GM21423 (cell line): ENCODE data around the gene DAZAP2.
"Not testable (repeated sequence)": the region's sequence is repeated elsewhere in the genome, so short reads cannot be mapped to it uniquely, and the experiment has no call there.

Source experiments
- ATAC-seq: cut with Tn5 transposase; IDR thresholded peaks from one replicate; pipeline ENCODE4 v1.9.1; 2021; ENCODE audit warnings: mild to moderate bottlenecking, moderate library complexity; ENCODE audit not compliant: unreplicated experiment

DAZAP2 gene

DNA sequence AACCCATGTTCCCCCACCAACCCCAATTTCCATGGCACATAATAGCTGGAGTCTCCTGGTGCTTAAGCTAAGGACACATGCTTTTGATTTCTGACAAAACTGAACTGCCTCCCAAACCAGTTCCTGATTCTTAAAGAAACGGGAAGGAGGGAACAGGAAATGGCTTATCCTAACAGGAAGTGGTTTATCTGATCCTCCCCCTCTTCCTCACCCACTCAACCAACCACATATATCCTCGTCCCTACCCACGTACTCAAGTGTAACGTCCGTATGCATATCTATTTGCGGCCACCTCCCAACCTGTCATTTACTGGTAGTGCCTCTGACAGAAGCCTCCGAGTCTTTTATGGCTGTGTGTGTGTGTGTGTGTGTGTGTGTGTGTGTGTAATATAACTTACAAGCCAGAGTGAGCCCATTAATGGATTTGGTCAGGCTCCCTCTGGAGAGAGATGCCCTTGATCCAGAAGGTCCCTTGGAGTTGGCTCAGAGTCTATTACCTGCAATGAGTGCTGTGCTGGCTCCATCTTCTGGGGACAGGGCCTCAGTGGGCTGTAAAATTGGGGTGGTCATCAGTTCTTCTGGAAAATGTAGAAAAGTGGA is 7.7 kb downstream of the DAZAP2 start:
- no peak for ATAC-seq

DNA sequence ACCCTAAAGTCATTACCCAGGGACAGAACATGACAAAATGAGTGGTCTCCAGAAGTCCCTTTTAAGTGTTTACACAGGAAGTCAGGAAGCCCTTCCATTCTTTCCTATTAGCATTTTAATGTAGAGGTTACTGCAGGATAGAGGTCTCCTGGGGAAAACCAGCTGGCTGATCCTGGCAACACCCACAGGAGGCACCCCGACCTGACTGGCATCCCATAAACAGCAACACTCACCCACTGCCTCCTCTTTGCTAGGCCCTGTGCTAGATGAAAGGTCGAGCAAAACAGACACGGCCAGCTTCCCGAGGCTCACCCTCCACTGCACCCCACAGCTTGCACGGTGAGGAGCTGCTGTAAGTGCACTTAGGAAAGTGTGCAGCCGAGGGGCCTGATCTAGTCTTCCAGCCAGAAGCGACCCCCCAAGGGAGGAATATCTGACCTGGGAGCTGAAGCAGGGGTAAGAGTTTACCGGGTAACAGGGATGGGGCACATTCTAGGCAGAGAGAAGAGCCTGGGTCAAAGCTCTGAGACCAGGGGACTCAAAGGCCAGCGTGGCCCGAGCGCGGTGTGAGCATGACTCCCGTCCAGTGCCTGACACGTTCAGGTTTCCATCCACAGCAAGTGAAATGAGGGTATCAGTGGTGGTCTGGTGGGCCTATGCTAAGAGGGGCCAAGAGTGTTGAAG is 9.0 kb downstream of the DAZAP2 start:
- no peak for ATAC-seq

DNA sequence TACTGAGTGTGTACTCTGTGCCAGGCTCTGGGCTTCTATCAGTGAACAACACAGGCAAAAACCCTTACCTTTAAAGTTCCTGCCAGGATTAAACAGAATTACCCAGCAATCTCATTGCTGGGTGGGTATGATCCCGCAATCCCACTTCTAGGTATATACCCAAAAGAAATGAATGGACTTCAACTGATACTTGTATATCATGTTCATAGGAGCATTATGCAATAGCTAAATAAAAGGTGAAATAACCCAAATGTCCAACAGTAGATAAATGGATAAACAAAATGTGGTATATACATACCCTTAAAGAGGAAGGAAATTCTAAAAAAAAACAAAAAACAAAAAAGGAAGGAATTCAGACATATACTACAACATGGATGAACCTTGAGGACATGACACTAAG is 14.7 kb downstream of the DAZAP2 start:
- no peak for ATAC-seq

DNA sequence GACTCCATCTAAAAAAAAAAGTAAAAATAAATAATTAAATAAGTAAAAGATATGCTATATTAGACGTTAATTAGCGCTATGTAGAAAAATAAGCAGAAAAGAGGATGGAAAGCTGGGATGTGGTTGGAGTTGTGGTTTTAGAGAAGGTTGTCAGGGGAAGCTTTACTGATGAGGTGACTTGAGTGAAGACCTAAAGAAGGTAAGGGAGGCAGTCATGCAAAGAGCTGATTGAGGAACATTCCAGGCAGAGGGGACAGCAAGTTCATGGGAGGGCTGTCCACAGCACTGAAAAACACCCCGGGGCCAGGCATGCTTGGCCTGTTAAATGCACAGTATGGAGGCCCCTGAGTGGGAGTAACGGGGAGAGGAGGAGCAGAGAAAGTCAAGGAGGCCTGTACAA is 15.9 kb downstream of the DAZAP2 start:
- ATAC-seq = no peak

DNA sequence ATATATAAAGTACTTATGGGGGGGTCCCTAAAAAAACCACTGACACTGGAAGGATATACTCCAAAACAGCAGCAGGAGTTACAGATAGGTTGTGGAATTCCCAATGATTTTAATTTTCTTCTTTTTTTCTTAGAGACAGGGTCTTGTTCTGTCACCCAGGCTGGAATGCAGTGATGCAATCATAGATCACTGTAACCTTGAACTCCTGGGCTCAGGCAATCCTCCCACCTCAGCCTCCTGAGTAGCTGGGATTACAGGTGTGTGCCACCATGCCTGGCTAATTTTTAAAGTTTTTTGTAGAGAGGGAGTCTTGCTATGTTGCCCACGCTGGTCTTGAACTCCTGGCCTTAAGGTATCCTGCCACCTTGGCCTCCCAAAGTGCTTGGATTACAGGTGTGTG is 21.0 kb downstream of the DAZAP2 start:
- ATAC-seq = not testable (repeated sequence)

DNA sequence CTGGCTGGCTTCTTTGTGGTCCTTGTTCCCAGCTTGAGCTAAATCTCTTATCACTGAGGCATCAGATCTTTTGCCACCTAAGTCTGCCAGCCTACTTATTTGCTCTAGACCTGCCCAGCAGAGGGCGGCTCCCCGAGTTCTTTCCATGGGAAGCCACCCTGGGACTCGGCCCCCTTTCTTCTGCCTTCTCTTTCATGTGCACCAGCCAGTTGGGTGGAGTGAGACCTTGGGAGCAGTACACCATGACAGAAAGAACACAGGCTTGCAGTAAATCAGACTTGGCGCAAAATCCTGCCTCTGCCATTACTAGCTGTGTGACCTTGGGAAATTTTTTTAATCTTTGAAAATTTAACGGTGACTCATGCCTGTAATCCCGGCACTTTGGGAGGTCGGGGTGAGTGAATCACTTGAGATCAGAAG is 24.1 kb downstream of the DAZAP2 start:
- no peak for ATAC-seq

DNA sequence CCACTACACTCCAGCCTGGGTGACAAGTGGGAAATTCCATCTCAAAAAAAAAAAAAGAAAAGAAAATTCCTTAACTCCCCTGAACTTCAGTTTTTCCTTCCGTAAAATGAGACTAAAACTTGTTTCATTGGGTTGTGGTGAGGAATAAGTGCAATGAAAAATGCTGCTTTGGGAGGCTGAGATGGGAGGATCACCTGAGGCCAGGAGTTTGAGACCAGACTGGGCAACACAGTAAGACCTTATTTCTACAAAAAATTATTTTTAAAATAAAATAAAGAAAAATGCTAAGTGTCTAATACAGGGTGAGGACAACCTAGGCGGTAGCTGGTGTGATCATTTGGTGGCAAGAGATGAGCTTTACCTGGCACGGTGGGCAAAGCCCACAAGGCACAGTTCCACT is 24.7 kb downstream of the DAZAP2 start:
- ATAC-seq = no peak

DNA sequence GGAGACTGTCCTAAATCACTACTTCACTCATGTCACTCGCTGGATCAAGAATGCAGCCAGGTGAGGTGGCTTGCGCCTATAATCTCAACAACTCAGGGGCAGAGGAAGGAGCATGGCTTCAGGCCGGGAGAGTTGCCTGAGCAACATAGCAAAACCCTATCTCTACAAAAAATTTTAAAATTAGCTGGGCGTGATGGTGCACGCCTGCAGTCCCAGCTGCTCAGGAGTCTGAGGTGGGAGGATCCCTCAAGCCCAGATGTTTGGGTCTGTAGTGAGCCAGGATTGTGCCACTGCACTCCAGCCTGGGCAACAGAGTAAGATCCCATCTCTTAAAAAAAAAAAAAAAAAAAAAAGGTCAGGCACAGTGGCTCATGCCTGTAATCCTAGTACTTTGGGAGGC is 25.7 kb downstream of the DAZAP2 start:
- no peak for ATAC-seq

DNA sequence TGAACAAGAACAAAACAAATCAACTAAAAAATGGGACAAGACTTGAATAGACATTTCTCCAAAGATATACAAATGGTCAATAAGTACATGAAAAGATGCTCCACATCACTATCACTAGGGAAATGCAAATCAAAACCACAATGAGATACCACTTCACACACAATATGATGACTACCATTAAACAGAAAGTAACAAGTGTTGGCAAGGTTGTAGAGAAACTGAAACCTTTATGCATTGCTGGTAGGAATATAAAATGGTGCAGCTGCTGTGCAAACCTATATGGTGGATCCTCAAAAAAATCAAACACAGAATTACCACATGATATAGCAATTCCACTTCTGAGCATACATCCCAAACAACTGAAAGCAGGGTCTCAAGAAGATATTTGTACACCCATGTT is 26.4 kb downstream of the DAZAP2 start:
- ATAC-seq = no peak

DNA sequence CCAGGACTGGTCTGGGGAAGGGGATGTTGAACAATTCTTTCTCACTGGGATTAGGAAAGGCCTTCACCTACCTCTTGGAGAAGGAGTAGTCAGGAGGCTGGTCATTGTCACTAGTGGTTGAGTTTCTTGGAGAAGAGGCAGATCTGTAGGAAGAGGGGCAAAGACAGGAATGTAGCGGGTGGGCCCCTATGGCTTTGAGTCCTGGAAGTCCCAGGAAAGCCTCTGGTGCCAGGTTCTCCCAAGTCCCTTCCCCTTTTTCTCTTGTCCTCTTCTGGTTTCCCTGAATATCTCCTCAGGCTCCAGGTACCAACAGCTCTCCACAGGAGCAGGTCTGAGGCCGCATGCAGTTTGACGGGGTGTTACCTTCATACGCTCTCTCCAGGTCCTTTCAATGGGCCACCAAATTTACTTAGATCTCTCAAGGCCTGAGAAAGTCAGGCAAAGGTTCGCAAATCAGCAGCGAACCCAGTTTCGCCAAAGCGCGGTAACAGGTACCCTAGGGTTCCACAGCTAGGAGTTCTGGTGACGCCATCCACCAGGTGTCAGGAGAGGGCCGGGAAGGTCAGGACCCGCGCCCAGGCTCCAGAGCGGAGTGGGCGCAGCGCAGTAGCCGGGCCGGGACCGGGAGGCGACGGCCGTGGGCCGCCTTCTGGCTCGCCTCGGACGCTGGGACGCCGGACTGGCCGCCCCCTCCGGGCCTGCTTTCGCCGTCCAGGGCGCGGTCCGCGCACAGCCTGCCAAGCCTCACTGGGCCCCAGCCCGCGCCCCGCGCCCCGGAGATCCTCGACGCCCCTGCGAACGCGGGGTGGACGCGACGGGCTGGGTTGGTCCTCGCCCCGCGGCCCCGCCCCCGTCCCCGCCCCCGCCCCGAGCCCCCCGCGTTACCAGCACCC is 30.8 kb downstream of the DAZAP2 start:
- ATAC-seq = peak; percentile 26

DNA sequence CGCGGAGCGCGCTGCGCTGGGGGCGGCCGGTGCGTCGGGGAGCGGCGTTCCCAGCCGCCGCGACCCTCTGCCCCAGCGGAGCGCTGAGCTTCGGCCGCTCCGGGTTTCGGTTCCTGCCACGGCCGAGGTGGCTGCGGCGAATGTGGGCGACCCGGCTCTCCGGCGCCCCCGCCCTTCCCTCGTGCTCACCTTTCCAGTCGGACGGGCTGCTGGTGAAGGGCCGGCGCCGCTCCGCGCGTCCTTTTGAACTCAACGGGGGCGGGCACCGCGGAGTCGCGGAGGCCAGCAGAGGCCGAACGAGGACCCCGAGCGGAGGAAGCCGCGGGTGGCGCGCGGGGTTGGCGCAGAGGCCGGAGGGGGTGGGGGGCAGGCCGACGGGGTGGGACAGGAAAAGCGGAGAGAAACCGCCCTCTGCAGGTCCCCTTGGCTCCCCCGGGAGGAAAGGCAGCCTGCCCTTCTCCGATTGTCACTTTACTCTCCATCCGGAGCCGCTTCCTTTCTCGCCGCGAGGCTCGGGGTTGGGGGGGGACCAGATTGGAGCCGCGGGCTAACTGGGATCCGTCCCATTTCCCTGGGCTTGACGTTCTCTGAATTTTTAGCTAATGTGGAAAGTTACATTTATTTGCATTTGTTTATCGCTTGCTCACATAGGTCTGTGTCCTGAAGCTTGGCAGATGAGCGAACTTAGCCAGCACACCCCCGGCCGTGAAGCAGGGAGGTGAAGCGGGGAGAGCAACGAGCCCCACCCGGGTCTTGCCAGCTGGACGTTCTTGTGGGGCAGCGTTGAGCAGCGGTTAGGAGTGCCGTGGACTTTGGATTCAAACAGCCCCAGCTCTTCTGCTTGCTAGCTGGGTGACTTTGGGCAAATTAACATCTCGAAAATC is 31.7 kb downstream of the DAZAP2 start, which contains the start of gene SMAGP:
TSS of gene SMAGP (minus strand) at position 349 of the 884 bp plus-strand sequence. CDS start 1,137 bp downstream, outside the sequence.
- ATAC-seq = peak; percentile 72

DNA sequence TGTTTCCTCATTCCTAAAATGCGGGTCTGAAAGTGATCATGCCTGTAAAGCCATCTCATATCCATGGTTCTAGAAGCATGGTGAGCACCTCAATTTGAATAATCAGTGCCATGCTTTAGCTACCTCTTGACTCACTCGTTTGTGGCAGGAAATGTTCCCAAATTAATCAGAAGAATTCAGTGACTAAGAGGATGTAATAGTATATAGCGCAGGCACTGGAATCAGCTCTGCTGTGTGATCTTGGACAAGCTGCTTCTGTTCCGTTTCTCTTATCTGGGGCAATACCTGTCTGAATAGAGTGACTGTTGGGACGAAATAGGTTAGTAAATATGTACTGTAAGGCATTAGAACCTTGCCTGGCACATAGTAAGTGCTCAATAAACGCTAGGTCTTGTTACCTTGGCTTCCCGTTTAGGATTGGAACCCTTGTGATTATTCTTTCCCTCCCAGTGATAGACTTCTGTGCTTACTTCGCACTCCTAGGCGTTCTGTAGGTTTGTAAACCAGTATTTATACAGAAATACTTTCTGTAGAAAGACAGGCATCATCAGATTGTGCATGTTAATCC is 32.4 kb downstream of the DAZAP2 start:
- ATAC-seq = no peak

DNA sequence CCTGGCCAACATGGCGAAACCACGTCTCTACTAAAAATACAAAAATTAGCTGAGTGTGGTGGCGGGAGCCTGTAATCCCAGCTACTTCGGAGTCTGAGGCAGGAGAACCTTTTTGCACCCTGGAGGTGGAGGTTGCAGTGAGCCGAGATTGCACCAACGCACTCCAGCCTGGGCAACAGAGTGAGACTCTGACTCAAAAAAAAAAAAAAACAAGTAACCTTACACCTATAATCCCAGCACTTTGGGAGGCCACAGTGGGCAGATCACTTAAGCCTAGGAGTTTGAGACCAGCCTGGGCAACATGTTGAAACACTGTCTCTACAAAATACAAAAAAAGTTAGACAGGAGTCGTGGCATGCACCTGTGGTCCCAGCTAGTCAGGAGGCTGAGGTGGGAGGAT is 34.2 kb downstream of the DAZAP2 start:
- ATAC-seq = not testable (repeated sequence)

DNA sequence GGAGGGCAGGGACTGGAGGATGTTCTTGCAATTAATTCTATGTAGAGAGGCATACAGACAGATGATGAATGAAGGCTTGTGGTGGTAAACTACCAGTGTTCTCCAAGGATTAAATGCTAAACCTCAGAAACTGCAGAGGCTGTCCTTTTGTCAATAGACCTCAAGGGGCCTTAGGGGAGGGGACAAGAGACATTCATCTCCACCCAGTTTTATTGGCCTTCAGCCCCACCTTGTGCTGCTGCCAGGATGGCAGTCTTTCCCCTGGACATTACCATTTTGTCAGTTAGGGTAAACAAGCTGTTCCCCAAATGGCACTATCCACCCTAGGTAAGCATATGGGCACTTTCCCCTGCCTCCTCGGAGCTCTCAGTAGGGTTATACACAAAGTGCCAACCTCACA is 36.5 kb downstream of the DAZAP2 start:
- no peak for ATAC-seq

DNA sequence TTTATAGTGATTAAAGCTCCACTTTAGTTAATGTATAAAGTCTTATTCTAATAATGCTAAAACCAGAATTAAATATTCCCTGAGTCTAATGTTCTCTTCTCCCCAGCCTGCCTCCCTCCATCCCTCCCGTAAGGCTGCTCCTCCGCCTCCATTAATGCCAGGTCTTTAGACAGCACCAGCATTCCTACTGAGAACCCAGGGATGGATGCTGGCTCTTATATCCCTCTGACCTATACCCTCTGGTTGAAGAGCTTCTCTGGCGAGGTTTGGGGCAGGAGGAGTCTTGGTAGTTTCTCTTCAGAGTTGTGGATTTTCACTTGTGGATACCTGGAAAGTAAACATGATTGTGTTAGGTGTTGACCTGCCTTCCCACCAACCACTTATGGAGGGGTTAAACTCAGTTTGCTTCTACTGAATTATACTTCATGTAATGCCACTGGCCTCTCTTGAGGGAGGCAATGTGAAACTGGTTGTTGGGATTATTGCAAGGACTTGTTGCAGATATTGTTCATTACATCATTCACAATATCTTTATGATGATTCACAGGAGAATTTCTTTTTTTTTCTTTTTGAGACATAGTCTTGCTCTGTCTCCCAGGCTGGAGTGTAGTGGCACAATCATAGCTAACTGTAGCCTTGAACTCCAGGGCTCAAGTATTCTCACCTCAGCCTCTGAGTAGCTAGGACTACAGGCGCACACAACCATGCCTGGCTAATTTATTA is 42.7 kb downstream of the DAZAP2 start:
- ATAC-seq = no peak

DNA sequence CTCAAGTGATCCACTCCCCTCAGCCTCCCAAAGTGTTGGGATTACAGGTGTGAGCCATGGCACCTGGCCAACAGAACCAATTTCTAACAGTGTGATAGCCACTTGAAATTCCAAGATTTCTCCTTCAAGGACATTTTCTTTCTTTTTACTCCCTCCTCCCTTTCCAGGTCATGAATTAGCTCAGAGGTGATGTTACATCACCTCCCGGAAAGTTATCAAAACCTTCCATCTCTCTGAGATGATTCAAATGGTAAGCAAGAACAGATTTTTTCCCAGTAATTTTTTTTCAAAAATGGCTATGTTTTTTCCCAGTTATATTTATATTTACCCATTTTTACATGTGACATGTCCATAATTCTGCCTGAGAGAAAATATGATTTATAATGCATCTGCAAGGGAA is 47.2 kb downstream of the DAZAP2 start:
- no peak for ATAC-seq

DNA sequence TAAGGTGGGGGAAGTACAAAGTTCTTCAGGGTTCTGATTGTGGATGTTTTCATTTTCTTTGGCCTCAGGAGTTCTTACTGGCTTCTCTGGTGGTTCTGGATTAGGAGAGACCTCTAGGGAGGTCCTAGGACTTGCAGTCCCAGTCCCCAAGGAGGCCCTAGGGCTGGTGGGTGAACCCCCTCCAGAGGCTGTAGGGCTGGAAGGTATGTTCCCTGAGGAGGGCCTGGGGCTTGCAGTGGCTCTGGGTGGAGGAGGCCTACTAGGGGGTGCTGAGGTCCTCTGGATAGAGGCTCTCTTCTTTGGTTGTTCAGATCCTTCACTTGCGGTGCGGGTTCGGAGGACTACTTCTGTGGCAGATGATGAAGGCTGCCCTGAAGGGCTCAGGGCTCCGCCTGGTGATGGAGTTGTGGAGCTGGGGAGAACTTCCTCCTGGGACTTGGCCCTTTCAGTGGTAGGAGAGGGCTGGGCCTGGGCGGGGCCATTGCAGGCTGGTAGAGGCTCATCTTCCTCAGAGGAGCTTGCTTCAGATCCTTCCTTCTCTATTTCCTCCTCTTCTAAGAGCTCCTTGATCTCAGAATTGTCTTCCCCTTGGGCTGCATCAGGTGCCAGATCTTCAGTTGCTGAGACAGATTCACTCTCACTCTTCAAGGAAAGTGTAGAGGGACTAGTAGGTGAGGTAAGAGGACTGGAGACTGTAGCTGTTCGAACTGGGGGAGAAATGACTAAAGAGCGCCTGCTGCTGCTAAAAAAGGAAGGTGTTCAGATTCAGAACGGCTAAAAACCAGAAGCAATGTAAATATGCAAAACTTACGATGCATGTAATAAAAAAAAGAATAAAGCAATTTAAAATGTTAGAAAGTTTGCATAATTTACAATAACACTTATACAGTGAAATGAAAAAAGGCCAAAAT is 53.2 kb downstream of the DAZAP2 start:
- ATAC-seq = not testable (repeated sequence)
